D341Med (cell line): Measurements from ENCODE around the gene NEAT1.
"Not testable (repeated sequence)": the region's sequence is repeated elsewhere in the genome, so short reads cannot be mapped to it uniquely, and the experiment has no call there.

Experiments used
- DNase-seq: peaks from one replicate; pipeline ENCODE4 v3.0.0; 2012; ENCODE audit warnings: low spot score

NEAT1 gene

GRCh38 chr11:65451301-65451700 is 28.7 kb downstream of the NEAT1 start:
- not testable (repeated sequence) for DNase-seq

GRCh38 chr11:65452259-65452658 is 29.7 kb downstream of the NEAT1 start:
- not testable (repeated sequence) for DNase-seq

DNA sequence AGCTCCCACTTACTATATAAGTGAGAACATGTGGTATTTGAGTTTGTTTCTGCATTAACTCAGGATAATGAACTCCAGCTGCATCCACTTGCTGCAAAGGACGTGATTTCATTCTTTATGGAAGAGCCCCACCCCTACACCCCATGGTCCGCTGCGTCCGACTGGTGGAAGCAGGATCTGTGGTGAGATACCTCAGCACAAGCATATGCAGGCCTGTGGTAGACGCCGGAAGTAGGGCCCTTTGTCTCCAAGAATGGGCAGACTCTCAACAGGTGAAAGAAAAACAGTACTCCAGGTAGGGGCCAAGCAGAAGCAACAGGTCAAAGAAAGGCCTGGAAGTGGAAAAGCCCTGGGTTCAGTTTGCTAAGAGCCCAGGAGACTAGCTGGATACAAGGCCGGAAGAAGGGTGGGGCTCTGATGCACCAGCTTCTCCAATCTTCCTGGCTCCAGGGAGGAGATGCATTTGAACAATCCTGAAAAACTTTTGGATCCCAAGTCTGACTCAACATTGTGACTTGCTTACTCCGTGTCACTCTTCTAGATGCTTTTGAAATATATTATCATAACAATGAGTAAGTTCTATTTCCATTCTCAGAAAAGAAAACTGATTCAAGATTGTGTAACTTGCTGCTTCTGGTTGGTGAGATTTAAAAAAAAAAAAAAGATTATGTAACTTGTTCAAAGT is 30.4 kb downstream of the NEAT1 start:
- no peak for DNase-seq

DNA sequence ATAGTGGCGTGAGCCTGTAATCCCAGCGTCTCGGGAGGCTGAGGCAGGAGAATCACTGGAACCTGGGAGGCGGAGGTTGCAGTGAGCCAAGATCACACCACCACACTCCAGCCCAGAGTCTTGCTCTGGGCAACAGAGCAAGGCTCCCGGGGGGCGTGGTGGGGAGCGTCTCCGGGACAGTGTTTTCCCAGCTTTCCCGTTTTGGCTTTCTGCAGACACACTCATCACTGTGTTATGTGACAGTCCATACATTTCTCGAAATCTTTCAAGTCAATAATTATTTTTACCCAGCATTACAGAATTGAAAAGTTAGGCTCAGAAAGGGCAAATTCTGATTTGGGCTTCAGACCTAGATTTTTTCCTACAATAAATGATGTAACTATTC is 31.7 kb downstream of the NEAT1 start:
- DNase-seq, result no peak

DNA sequence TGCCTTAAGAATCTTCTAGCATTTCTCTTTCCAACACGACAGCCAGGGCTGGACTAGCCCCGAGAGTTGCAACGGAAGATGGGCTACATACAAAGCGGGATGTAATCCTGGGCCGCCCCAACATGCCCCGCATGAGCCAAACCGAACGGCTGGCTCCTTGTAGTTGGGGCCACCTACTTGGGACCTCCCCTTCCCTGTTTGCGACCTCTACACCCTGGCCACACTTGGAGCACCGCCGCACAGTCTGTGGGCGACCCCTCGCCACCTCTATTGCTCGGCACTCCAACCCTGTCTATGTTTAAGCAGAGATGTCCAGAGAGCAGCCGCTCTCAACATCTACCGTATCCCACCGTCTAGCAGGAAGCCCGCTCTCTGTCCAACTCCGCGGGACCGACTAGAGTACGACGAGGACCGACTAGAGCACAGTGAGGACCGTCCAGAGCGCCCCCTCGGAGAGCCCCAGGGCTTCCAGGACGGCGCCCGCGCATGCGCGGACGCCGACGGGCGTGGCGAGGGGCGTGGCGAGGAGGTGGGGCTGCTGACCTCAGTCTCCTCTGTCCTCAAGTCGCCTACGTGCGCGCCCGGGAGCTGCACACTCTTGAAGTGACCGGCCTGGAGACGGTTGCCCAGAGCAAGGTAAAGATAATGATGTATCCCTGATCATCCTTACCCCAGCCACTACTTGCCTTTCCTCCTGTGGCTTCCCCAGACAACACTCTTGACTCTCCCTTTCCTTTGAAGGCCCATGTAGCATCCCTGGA is 32.3 kb downstream of the NEAT1 start:
- DNase-seq, result peak; percentile 98

- no peak for DNase-seq
Measured at GRCh38 chr11:65456418-65456817, 33.8 kb downstream of the NEAT1 start.

- no peak for DNase-seq
Measured at GRCh38 chr11:65459552-65459951, 37.0 kb downstream of the NEAT1 start.

- DNase-seq, result not testable (repeated sequence)
Measured at GRCh38 chr11:65465471-65465870, 42.9 kb downstream of the NEAT1 start.

- not testable (repeated sequence) for DNase-seq
Measured at GRCh38 chr11:65467306-65467705, 44.7 kb downstream of the NEAT1 start.

- peak; percentile 72 for DNase-seq
Measured at GRCh38 chr11:65468874-65469333, 46.3 kb downstream of the NEAT1 start.

DNA sequence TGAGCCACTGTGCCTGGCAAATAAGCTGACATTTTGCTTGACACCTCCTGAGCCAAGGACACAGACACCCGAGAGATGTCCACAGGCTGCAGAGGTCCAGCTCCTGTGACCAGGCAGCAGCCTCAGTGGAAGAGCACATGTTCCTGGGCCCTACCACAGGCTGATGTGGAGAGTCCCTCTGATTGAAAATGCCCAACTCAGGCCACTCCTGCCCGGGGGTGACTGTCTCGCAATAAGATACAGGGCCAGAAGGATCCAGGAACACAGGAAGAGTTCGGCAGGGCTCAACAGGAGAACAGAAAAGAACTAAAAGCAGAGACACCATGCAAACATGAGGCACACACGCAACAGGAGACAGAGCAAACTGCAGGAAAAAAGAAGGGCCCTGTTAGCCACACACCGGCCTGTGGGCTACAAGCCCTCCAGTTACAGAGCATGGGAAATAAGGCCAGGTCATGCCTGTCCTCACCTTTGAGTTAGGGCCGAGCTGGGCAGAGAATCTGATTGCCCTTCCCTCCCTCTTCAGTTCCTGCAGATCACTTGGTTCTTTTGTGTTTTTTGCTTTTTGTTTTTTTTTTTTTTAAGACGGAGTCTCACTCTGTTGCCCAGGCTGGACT is 47.9 kb downstream of the NEAT1 start:
- no peak for DNase-seq

GRCh38 chr11:65471447-65471891 is 48.9 kb downstream of the NEAT1 start:
- DNase-seq, result peak; percentile 71

- DNase-seq, result not testable (repeated sequence)
Measured at GRCh38 chr11:65472588-65473277, 50.1 kb downstream of the NEAT1 start.

DNA sequence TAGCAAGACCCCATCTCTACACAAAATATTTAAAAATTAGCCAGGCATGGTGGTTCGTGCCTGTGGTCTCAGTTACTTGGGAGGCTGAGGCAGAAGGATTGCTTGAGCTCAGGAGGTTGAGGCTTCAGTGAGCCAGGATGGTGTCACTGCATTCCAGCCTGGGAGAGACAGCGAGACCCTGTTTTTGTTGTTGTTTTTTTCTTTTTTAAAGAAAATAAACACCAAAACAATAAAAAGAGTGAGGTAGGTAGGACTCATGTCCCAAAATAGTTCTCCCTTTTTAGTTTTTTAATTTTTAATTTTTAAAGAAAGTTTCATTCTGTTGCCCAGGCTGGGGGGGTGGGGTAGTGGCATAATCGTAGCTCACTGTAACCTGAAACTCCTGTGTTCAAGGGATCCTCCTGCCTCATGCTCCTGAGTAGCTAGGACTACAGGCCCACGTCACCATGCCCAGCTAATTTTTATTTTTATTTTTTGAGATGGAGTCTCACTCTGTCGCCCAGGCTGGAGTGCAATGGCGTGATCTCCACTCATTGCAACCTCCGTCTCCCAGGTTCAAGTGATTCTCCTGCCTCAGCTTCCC is 50.8 kb downstream of the NEAT1 start:
- no peak for DNase-seq

- no peak for DNase-seq
Measured at GRCh38 chr11:65474864-65475263, 52.3 kb downstream of the NEAT1 start.

GRCh38 chr11:65476632-65477148 is 54.1 kb downstream of the NEAT1 start:
- DNase-seq, result no peak

DNA sequence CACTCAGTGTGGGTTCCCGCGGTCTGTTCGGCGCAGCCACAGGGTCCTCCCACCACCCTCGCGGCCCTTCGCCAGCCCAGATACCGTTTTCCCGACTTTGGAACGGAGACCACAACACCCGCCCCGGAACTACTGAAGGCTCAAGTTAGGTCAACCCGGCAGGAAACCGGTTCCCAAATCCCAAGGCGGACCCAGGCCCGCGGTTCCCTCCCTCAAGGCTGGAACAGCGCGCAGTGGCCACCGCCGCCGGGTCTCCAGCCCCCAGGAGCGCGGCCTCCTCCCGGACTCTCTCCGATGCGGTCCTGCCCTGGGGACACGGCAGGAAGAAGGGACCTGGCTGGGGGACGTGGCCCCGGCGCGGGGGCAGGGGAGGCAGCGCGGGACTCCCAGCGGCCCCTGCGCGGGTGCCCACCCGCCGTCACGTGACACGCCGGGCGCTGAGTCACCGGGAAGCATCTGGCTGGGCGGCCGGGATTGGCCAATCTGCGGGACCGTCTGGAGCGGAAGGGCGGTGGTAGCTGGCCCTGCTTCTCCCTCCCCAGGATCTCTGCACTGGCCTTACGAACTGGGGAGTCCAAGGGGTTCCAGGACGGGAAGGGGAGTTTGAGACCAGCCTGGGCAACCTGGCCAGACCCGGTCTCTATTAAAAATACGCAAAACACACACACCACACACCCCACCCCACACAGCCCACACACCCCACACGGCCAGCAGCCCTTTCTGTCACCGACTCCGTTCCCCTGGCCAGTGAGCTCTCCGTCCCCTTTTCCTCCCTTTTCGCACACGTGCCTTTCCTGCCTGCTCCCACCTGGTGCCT is 54.8 kb downstream of the NEAT1 start:
- peak; percentile 95 for DNase-seq

- no peak for DNase-seq
Measured at GRCh38 chr11:65478388-65479183, 56.0 kb downstream of the NEAT1 start.

DNA sequence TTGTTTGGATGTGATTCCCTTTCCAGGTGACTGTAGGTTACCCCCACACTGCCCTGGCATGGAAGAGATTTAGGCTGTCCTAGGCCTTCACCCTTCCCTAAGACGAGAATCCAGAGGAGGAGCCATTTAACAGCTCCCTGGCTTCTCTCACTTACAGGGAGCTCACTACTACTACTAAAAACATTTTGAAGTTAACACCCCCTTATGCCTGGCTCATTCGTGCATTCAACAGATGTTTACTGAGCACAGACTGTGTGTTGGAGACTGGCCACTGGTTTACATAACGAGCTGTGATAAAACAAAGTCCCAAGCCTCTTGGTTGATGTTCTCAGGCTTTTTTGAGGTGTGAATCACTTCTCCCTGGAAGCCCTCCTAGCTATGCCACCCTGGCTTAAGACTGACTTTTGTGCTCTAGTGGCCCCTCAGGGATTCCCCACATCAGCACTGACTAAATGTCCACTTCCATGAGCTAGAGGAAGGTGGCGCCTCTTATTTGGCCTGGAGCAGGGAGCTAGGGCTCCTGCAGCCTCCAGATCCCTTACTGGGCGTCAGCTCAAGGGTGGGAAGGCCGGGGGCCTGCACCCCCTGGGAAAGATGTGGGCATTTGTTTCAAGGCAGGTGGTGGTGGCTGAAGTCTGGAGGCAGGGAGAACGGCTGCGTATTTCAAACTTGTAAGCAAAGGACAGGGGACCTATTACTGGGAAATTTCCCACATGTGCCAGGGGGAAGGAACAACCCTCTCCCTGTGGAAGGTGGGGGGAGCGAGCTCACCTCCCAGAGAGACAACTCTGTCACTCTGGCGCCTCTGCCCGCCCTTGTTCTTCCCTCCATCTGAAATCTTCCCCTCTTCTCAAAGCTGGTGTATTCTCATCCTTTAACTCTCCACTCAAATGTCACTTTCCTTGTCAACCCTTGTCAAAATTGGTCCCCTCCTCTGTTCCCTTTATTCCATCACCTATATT is 56.9 kb downstream of the NEAT1 start:
- no peak for DNase-seq
